Epidermal melanocyte (primary cell): ENCODE results near the gene RNU7-1.

Experiments used
- DNase-seq: peaks from one replicate; pipeline ENCODE4 v3.0.0; 2011; ENCODE audit warnings: low spot score; ENCODE audit not compliant: insufficient read length

RNU7-1 gene

GRCh38 chr12:6936636-6937480 is 6.8 kb upstream of the RNU7-1 start:
- DNase-seq, result no peak

GRCh38 chr12:6937481-6938352 is 5.9 kb upstream of the RNU7-1 start:
- peak; percentile 82 for DNase-seq

- no peak for DNase-seq
These were observed 5.0 kb upstream of the RNU7-1 start for GRCh38 chr12:6938353-6939190.

- DNase-seq, result no peak
These were observed 4.5 kb upstream of the RNU7-1 start for GRCh38 chr12:6939191-6939540.

GRCh38 chr12:6941267-6941666 is 2.3 kb upstream of the RNU7-1 start:
- no peak for DNase-seq

- DNase-seq, result no peak
These were observed 1.8 kb upstream of the RNU7-1 start for GRCh38 chr12:6941782-6942181.

GRCh38 chr12:6942331-6942665 is 1.3 kb upstream of the RNU7-1 start:
- no peak for DNase-seq

GRCh38 chr12:6943389-6943721 is 261 bp upstream of the RNU7-1 start:
- peak; percentile 97 for DNase-seq

- DNase-seq, result peak; percentile 97
These were observed 968 bp downstream of the RNU7-1 start for GRCh38 chr12:6944381-6945186.

- no peak for DNase-seq
These were observed 2.0 kb downstream of the RNU7-1 start for GRCh38 chr12:6945613-6946012.

- no peak for DNase-seq
These were observed 2.7 kb downstream of the RNU7-1 start for GRCh38 chr12:6946033-6946919.

GRCh38 chr12:6946920-6947374 is 3.3 kb downstream of the RNU7-1 start:
- DNase-seq, result no peak

GRCh38 chr12:6947615-6948014 is 4.0 kb downstream of the RNU7-1 start:
- no peak for DNase-seq

- no peak for DNase-seq
These were observed 5.4 kb downstream of the RNU7-1 start for GRCh38 chr12:6948873-6949594.

GRCh38 chr12:6950401-6950801 is 6.8 kb downstream of the RNU7-1 start:
- no peak for DNase-seq

GRCh38 chr12:6950811-6951540 is 7.4 kb downstream of the RNU7-1 start, which contains the start of gene PTPN6:
PTPN6 (plus strand) TSS chr12:6951356; CDS start chr12:6951513, 157 bp downstream.
- no peak for DNase-seq

GRCh38 chr12:6951551-6952120 is 8.0 kb downstream of the RNU7-1 start:
- no peak for DNase-seq
